Mesothelial cell of epicardium (in vitro differentiated cells): Measurements from ENCODE around the gene FBXL5. TPM values are rescaled to one million over a fixed set of nuclear protein-coding genes. Genes with fewer than 3 reads are reported as not detected.

Experiments
- DNase-seq, 2 experiments: peaks; one replicate each; pipeline ENCODE4 v3.0.0; 2021; ENCODE audit warnings: low spot score in 2 of 2; ENCODE audit not compliant: unreplicated experiment in 2 of 2
- H3K27ac Mint-ChIP-seq: 2 replicates; pipeline ENCODE4 v1.8.0; 2021; ENCODE audit warnings: mixed read lengths
- H3K27me3 Mint-ChIP-seq: 2 replicates; pipeline ENCODE4 v1.8.0; 2021; ENCODE audit warnings: low read depth, mixed read lengths
- H3K36me3 Mint-ChIP-seq: 2 replicates; pipeline ENCODE4 v1.8.0; 2021; ENCODE audit warnings: mixed read lengths
- H3K4me1 Mint-ChIP-seq: 2 replicates; pipeline ENCODE4 v1.8.0; 2021; ENCODE audit warnings: mixed read lengths
- H3K4me3 Mint-ChIP-seq: 2 replicates; pipeline ENCODE4 v1.8.0; 2021; ENCODE audit warnings: mild to moderate bottlenecking, moderate library complexity, mixed read lengths
- H3K9me3 Mint-ChIP-seq: 2 replicates; pipeline ENCODE4 v1.8.0; 2021; ENCODE audit warnings: mixed read lengths
- CTCF ChIP-seq: fragments of 200-600 bp; sonication (generic); IDR thresholded peaks from one replicate; pipeline ENCODE4 v1.5.0; 2021; ENCODE audit warnings: antibody characterized with exemption; ENCODE audit not compliant: unreplicated experiment
- total RNA-seq: library from RNA; stranded (reverse); gene quantifications from 3 replicates; pipeline ENCODE4 v1.2.1, GENCODE V29; 2021

The FBXL5 gene
- total RNA-seq, 1 donor from 2014 or later = 56.5 TPM

GRCh38 chr4:15558561-15558960, 96.6 kb downstream of the FBXL5 start:
- Mint-ChIP-seq H3K27ac (no peak overlapping the region), H3K36me3 (peaks cover 42% of the 10 kb centered on the region), H3K4me3 (no peak overlapping the region), H3K9me3 (no peaks in the 10 kb centered on the region), H3K4me1 (peaks cover 2% of the 10 kb centered on the region), H3K27me3 (no peaks in the 10 kb centered on the region)
- DNase-seq = no peak
- TF ChIP-seq CTCF = no peak

DNA sequence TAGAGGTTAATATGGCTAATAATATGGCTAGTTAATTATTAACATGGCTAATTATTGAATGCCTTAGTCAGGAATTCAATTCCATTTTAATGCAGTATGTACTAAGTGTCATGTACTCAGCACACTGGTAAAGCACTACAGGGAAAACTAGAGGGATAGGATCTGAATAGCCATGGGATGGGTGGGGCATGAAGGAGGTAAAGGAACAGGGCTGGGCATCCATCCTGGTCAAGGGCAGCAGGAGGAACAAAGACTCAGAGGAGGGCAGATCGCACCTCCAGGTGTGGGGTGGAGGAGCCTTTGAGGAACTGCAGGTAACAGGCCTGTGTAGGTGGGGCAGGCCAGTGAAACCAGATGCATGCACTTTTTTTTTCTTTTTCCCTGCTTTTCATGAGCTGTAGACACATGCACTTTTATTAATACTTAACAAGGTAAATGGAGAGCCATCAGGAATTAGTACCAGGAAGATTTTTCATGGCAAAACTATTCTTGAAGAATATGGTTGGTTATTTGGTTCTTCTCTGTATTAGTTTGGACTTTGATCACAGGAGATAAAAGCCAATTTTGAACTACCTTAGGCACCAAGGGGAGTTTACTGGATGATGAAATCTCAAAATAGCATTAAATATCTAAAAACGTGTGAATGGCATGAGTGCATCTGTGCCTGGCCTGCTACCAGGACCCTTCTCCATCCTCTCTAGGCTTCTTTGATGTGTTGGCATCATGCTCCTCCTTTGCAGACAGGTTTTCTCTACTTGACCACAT, 97.2 kb downstream of the FBXL5 start:
- DNase-seq = no peak
- Mint-ChIP-seq H3K27ac (no peak overlapping the region), H3K4me3 (no peak overlapping the region), H3K36me3 (peaks cover 40% of the 10 kb centered on the region), H3K9me3 (no peaks in the 10 kb centered on the region), H3K27me3 (no peaks in the 10 kb centered on the region), H3K4me1 (peaks cover 2% of the 10 kb centered on the region)
- TF ChIP-seq CTCF = no peak

DNA sequence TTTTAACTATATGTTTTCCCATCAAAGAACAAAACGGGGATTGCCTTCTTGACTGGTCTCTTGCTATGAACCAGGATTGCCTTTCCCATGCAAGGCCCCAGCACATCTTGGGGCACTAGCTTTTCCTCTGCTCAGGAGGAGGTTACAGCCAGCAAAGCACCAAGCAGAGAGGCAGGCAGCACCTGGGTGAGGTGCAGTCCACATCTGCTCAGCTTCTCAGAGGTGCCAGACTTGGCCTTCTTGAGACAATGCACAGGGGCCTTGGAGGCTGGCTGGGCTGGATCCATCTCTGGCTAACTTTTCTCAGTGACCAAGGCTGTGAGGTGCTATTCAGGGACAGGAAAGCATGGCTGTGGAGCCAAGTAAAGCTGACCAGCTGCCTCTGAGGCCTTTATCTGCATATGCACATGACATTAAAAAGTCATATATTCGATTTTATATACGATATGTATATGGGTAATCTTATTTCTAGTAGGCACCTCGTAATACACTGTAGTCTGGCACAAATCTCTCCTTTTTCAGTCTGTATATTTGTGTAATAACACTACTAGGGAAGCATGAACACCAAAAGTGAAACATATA, 98.6 kb downstream of the FBXL5 start:
- Mint-ChIP-seq H3K36me3 (peaks cover 33% of the 10 kb centered on the region), H3K9me3 (no peaks in the 10 kb centered on the region), H3K27ac (no peak overlapping the region), H3K4me1 (peaks cover 2% of the 10 kb centered on the region), H3K4me3 (no peak overlapping the region), H3K27me3 (no peaks in the 10 kb centered on the region)
- DNase-seq = no peak
- no peak for TF ChIP-seq CTCF

Other genes with a start within 250 kb of the FBXL5 start
- 3.9 to 4.4 TPM (median 4.1 TPM) in 3 replicates for gene C1QTNF7, start 227.3 kb downstream of the FBXL5 start, total RNA-seq
- 20.8 to 24.0 TPM (median 20.9 TPM) in 3 replicates for gene CC2D2A, start 185.5 kb downstream of the FBXL5 start, total RNA-seq
- gene FAM200B, start 26.5 kb upstream of the FBXL5 start, total RNA-seq = 32.0 to 37.7 TPM (median 36.1 TPM) in 3 replicates
- 0.42 to 1.0 TPM (median 0.58 TPM) in 3 replicates for gene BST1, start 47.7 kb upstream of the FBXL5 start, total RNA-seq
- 0.20 to 0.22 TPM in 2 of 3 replicates, not detected in the other for gene CD38, start 123.0 kb upstream of the FBXL5 start, total RNA-seq